Subcutaneous adipose tissue (tissue), 4 donors: ENCODE data around the gene FRZB. TPM values are rescaled to one million over a fixed set of nuclear protein-coding genes. Genes with fewer than 3 reads are reported as not detected.

Source experiments
- CTCF ChIP-seq: fragments of 450-650 bp; IDR thresholded peaks from one replicate; pipeline ENCODE4 v1.5.1; 2016; ENCODE audit warnings: low read depth, mild to moderate bottlenecking, control low read depth, antibody characterized with exemption, moderate library complexity
- total RNA-seq, 4 donors: library from RNA; depleted of rRNA; stranded (reverse); fragments of >200 nt; gene quantifications; one replicate each; pipeline ENCODE4 v1.1.0, GENCODE V29; 2016

FRZB gene
- total RNA-seq, 4 donors from 2014 or later: 0.57 to 8.1 (median 1.6) TPM

GRCh38 chr2:182910965-182911364 lies 44.5 kb upstream of the FRZB start:
- TF ChIP-seq CTCF: no peak

GRCh38 chr2:182907081-182907830 lies 40.8 kb upstream of the FRZB start:
- no peak for TF ChIP-seq CTCF

- TF ChIP-seq CTCF: no peak
Observed at GRCh38 chr2:182906454-182906853, 40.0 kb upstream of the FRZB start.

GRCh38 chr2:182904844-182905243 lies 38.4 kb upstream of the FRZB start:
- no peak for TF ChIP-seq CTCF

- TF ChIP-seq CTCF: no peak
Observed at GRCh38 chr2:182903566-182903965, 37.1 kb upstream of the FRZB start.

GRCh38 chr2:182901748-182902147 lies 35.3 kb upstream of the FRZB start:
- TF ChIP-seq CTCF: no peak

- TF ChIP-seq CTCF: no peak
Observed at GRCh38 chr2:182898718-182899117, 32.3 kb upstream of the FRZB start.
